ENCODE measurements around the gene FMO3.

DNA sequence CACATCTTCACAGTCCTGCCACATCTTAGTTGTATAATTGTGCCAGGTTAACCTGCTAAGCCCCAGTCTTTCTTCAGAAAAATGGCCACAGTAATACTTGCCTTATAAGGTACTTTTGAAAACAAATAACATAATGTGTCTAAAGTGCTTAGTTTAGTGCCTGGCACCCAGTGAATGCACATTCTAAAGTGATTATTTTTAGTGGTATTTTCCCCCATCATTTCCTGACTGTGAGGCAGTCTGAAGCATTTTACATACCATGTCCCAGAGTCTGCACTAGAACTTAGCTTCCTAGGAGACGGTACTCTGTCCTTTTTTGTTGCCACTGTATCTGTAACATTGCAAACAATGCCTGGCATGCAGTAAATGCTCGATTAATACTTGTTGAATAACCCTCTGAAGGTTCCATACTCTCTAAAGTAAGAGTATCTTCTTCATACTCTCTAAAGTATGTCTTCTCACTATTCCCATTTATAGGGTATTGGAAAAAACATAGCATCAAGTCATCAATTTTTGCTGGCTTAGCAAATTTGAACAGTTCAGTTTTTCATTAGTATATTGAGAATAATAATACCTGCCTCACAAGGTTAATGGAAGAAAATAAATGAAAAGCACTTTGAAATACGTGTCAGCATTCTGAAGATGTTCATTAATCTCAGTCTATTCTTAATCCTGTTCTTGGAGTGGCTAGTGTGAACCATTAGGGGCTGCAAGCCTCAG lies 43.7 kb downstream of the FMO3 start:
- TF ChIP-seq, protein P1, sequence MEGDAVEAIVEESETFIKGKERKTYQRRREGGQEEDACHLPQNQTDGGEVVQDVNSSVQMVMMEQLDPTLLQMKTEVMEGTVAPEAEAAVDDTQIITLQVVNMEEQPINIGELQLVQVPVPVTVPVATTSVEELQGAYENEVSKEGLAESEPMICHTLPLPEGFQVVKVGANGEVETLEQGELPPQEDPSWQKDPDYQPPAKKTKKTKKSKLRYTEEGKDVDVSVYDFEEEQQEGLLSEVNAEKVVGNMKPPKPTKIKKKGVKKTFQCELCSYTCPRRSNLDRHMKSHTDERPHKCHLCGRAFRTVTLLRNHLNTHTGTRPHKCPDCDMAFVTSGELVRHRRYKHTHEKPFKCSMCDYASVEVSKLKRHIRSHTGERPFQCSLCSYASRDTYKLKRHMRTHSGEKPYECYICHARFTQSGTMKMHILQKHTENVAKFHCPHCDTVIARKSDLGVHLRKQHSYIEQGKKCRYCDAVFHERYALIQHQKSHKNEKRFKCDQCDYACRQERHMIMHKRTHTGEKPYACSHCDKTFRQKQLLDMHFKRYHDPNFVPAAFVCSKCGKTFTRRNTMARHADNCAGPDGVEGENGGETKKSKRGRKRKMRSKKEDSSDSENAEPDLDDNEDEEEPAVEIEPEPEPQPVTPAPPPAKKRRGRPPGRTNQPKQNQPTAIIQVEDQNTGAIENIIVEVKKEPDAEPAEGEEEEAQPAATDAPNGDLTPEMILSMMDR (IDR thresholded peaks at IDR 0.05; ENCODE audit: insufficient read depth, low read depth, low read length): no peak
- TF ChIP-seq EZH2 (IDR thresholded peaks at IDR 0.05; ENCODE audit: insufficient read depth, low read length): no peak
